GM23248 (cell line): ENCODE data around the gene CLMP.

Source experiments
- EZH2 ChIP-seq: fragments of 200-600 bp; sonication (generic); IDR thresholded peaks from 2 replicates; pipeline ENCODE4 v1.6.1; 2018; ENCODE audit warnings: antibody characterized with exemption, mild to moderate bottlenecking; ENCODE audit not compliant: insufficient read depth, poor library complexity, severe bottlenecking
- EZH2phosphoT487 ChIP-seq: fragments of 200-600 bp; sonication (generic); IDR thresholded peaks from 2 replicates; pipeline ENCODE4 v1.6.1; 2018; ENCODE audit warnings: antibody characterized with exemption, moderate library complexity, mild to moderate bottlenecking, low read depth; ENCODE audit not compliant: insufficient read depth

DNA sequence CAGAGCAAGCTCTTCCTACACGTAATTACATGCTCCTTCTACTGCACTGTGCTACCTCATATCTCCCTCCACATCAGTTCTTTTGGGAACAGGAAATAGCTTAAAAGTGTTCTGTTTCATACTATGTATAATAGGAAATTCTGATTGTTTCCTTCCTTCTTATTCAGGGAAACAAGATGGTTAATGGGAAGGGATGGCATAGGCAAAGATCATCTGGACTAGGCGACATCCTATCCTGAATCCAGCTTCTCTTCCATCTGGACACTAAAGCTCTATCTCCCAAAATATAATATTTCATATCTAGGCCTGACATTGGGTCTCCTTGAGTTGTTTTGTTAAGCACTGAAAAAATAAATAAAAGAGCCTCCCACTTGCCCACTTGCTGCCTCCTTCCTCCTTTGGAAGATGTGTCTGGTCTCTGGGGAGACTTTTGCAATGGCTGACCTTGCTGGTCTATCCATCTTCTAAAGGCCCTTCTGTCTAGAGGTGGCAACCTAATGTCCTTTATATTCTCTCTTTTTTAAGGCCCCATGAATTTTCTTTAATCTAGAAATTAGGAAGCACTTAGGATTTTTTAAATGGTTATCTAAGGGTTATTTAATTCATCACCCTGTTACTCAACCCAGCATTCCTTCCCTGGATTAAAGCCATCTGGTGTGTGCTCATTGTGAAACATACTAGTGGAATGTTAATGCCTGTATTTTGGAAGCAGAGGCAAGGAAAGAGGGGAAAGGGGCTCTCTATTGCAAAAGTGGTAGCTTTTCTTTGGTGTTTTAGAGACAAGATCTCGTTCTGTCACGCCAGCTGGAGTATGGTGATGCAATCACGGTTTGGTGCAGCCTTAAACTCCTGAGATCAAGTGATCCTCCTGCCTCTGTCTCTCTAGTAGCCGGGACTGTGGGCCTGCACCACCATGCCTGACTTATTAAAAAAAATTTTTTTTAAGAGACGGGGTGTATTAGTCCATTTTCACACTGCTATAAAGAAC, 20.6 kb downstream of the CLMP start:
- TF ChIP-seq EZH2 (no peak), EZH2phosphoT487 (0 out of 2 replicates have a peak, but pooled peaks have one; percentile 38)
